ENCODE measurements around the gene WDR88.
"Not testable (repeated sequence)": the region's sequence is repeated elsewhere in the genome, so short reads cannot be mapped to it uniquely, and the experiment has no call there.

WDR88 gene

GRCh38 chr19:33199441-33200265 is 67.7 kb downstream of the WDR88 start:
- no peak for DNase-seq

GRCh38 chr19:33201473-33201872 is 69.6 kb downstream of the WDR88 start:
- no peak for DNase-seq

DNA sequence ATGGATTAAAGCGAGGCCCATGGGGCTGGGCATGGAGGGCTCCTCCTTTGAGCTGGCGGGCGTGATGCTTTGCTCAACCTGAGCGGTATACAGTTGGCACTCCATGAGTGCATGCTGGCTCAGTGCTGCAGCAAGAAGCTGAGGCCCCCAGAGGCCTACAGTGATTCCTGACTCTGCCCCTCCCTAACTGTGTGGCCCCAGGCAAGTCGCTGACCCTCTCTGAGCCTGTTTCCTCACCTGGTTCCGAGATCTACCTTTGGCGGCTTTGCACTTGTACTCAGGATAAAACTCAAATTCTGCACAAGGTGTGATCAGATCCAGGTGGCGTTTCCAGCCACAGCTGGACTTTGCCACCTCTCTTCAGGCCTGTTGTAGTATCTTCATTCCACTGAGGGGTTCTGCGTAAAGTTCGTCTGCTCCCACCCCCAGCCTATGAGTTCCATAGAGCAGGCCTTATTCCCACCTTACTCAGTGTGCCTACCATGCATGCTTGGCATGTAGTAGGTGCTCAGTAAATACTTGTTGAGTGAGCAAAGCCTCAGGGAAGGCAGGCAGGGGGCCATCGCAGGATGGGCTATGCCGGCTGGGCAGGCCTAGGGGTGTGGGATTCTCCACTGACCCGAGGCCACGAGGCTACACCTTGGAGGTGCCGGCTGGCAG is 70.1 kb downstream of the WDR88 start:
- no peak for DNase-seq

- DNase-seq: no peak
These were observed 70.9 kb downstream of the WDR88 start for GRCh38 chr19:33202546-33203507.

DNA sequence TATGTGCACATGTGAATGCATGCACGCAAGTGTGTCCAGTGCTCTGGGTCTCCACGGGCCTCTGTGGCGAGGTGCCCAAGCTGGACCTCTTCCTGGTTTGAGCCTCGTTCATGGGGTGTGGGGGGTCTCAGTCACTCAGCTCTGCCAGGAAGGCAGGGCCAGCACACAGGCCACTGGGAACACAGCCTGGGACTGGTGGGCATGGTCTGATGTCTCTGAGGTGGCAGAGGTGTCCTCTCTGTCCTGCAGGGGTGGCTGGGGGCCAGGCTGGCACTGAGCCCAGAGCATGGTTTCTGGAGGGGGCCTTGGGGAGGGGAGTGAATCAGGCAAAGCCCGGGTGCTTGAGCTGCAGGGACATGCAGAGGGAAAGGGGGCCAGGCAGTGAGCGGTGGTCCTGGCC is 71.6 kb downstream of the WDR88 start:
- no peak for DNase-seq

GRCh38 chr19:33204136-33204973 is 72.4 kb downstream of the WDR88 start:
- no peak for DNase-seq

- DNase-seq: no peak
These were observed 73.2 kb downstream of the WDR88 start for GRCh38 chr19:33205110-33205509.

DNA sequence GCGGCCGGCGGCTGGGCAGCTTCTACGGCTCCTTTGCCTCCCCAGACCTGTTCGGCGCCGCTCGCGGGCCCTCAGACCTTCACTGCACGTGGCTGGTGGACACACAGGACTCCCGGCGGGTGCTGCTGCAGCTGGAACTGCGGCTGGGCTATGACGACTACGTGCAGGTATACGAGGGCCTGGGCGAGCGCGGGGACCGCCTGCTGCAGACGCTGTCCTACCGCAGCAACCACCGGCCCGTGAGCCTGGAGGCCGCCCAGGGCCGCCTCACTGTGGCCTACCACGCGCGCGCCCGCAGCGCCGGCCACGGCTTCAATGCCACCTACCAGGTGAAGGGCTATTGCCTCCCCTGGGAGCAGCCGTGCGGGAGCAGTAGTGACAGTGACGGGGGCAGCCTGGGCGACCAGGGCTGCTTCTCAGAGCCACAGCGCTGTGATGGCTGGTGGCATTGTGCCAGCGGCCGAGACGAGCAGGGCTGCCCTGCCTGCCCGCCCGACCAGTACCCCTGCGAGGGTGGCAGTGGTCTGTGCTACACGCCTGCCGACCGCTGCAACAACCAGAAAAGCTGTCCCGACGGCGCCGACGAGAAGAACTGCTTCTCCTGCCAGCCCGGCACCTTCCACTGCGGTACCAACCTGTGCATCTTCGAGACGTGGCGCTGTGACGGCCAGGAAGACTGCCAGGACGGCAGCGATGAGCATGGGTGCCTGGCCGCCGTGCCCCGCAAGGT is 73.8 kb downstream of the WDR88 start:
- no peak for DNase-seq

DNA sequence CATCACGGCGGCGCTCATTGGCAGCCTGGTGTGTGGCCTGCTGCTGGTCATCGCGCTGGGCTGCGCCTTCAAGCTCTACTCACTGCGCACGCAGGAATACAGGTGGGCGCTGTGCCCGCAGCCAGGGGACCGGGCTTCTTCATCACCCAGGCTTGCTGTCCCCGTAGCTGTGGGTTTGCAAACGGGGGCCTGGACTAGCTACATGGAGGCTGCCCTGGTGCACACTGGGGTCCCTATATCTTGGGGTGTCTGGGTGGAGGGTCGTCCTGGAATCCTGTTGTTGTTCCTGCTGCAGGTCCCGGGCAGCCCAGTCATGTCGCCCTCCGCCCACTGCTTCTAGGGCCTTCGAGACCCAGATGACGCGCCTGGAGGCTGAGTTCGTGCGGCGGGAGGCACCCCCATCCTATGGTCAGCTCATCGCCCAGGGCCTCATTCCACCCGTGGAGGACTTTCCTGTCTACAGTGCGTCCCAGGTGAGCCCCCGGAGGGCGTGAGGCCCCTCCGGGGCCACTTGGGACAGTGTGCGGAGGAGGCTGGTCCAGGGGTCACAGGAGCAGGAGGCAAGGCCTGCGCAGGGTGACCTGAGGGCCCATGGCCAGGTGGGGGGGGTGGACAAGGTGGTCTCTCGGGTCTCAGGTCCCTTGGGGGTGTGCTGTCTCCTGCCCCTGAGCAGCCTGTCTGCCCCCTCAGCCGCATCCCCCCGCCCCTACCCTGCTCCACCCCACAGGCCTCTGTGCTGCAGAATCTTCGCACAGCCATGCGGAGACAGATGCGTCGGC is 74.5 kb downstream of the WDR88 start:
- DNase-seq: no peak

DNA sequence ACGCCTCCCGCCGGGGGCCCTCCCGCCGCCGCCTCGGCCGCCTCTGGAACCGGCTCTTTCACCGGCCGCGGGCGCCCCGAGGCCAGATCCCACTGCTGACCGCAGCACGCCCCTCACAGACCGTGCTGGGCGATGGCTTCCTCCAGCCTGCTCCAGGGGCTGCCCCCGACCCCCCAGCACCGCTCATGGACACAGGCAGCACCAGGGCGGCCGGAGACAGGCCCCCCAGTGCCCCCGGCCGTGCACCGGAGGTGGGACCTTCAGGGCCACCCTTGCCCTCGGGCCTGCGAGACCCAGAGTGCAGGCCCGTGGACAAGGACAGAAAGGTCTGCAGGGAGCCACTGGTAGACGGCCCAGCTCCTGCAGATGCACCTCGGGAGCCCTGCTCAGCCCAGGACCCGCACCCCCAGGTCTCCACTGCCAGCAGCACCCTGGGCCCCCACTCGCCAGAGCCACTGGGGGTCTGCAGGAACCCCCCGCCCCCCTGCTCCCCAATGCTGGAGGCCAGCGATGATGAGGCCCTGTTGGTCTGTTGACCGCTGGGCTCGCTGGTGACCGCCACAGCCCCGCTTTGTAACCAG is 75.2 kb downstream of the WDR88 start:
- DNase-seq: no peak

DNA sequence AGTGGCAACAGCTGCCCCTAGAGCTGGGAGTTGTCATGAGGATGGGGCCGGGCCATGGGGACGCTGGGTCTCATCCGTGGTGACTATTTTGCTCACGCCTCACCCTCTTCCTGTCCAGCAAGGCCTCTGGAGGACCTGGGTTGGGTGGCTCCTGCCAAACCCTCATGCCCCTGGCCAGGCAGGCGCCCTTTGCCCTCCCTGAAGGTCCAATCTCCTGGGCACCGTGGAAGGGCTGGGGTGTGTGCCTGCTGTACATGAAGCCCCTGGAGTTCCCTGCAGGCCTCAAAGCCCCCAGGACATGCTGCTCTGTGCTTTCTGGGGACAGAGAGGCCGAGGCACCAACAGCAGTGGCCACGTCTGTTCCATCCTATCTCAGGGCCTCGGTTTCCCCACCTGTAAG is 76.0 kb downstream of the WDR88 start:
- no peak for DNase-seq

GRCh38 chr19:33208371-33208895 is 76.5 kb downstream of the WDR88 start:
- no peak for DNase-seq

DNA sequence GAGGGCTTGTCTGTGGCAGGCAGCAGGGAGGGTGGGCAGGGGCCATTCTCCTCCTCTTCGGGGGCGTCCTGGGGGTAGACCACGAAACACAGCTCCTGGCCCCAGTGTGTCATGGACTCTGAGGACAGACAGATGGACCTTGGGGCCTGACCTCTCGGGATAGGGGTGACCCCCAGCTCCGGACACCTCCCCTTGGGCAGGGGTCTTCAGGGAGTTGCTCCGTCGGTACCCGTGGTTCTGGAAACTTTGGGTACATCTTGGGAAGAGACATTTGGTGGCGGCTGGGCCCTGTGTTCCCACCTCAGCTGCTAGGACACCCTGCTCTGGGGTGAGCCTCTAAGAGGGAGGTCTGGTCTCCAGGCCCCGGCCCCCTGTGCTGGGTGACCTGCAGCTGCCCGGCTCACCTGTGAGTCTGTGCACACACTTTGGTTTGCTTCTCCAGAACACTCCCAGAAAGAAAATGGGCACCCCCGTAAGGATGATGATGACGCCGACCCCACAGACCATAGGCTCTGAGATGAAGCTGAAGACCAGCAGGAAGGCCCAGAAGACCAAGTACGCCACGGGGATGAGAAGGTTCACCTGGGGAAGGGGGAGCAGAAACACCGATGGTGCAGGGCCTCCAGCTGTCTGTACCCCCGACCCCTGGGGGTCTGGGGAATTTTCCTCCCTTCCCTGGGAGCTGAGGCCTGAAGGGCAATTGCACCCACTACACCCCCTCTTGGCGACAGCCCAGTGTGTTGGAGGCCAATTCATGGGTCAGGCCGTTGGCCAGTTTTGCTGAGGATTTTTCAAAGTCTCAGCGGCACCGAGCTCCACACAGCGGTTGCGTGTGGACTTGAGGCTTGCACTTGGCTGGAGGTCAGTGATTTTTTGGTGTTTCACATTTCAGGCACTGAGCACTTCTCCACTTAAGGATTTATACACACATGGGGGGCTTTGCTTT is 77.3 kb downstream of the WDR88 start:
- no peak for DNase-seq

DNA sequence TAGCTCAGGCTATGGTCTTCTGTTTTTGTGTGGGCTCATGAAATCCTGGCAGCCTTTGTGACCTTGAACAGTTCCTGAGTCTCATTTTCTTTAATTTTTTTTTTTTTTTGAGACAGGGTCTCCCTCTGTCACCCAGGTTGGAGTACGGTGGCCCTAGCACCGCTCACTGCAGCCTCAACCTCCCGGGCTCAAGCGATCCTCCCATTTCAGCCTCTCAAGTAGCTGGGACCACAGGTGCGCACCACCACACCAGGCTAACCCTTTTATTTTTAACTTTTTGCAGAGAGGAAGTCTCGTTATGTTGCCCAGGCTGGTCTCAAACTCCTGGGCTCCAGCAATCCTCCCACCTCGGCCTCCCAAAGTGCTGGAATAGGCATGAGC is 77.9 kb downstream of the WDR88 start:
- DNase-seq: not testable (repeated sequence)

DNA sequence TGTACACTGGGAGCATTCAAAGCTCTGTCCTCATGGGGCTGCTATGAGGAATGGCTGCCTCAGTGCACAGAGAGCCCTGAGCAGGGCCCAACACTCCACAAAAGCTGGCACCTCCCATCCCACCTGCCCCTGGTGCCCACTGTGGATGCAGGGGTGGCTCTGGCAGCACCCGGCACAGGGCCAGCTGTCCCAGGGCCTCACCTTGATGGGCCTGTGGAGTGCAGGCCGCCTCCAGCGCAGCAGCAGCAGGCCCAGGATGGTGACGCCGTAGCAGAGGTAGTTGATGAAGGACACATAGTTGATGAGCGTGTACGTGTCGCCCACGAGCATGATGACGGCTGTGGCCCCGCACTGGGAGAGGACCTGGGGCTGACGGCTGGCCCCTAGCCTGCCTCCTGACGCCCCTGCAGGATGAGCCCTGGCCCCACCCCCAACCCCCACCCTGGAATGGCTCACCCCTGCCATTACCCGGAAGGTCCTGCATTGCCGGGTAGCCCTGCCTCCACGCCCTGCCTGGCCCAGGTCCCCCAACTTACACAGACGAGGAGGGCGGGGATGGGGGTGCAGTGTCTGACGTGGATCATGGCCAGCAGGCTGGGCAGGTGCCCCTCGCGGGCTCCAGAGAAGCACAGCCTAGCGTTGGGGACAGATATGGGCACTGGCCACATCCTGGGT is 78.5 kb downstream of the WDR88 start:
- DNase-seq: no peak

DNA sequence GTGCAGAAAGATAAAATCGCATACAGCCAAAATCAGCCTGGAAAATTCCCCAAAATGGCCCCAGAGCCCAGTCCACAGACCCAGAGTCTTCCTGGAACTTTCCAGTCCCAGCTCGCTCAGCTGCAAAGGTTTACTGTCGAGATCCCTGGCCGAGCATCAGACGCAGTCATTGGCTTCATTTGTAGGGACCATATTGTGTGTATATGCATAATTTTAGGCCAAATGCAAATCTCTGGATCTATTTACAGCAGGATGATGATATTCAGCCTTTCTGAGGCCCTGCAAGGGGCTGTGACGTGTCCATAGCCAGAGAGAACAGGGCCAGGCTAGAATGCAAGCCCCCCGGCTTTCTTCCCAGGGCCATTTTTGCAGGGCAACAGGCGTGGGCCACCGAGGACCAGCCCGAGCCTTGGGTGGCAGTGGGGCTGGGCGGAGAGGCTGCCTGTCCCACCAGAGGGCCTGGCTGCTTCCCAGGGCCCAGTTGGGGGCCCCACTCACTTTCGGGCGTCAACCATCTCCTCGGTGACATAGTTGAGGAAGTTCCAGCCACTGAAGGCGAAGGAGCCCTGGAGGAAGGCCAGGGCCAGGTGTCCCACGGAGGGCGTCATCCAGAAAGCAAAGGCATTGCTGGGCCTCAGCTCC is 80.0 kb downstream of the WDR88 start:
- no peak for DNase-seq

DNA sequence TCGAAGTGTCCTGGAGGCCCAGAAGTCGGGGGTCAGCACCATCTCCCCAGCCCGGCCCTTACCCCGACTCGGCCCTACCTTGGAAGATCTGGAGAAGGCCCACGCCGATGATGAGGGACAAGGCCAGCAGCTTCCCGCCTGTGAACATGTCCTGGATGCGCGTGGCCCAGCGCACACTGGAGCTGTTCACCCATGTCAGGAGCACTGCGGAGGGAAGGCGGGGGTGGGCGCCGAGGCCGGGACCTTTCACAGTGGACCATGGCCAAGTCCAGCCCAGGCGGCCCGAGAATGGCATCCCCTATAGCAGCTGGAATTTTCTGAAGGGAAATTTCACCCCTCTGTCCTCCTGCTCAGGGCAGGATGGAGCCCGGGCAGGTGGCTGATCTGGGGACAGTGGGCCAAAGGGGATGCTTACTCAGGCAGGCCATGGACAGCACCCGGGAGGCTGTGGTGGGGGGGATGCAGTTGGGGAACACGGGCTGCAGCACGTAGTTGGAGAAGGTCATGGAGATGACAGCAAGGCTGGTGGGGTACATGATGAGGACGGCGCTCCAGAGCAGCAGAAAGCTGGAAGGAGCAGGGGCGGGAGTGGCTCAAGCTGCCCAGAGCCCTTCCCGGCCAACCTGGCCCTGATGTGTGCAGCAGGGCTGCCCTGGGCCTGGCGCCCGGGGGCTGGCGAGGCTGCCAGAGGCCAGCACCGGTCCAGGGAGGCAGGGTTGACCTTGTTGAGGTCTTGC is 80.7 kb downstream of the WDR88 start:
- no peak for DNase-seq
